Measurements from ENCODE around the gene UNC13B.

Gene UNC13B

DNA sequence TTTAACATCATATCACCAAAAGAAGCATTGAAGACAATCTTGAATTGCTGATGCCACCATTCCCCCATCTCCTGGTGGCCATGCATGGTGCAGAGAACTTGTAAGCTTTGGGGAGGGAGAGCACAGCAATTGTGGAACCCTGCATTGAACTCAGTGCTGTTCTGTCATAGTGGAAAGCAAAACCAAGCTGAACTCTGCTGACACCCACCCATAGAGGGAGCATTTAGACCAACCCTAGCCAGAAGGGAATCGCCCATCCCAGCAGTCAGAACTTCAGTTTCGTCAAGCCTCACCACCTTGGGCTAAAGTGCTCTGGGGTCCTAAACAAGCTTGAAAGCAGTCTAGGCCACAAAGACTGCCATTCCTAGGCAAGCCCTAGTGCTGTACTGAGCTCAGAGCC, 290.7 kb downstream of the UNC13B start:
- no peak for DNase-seq

DNA sequence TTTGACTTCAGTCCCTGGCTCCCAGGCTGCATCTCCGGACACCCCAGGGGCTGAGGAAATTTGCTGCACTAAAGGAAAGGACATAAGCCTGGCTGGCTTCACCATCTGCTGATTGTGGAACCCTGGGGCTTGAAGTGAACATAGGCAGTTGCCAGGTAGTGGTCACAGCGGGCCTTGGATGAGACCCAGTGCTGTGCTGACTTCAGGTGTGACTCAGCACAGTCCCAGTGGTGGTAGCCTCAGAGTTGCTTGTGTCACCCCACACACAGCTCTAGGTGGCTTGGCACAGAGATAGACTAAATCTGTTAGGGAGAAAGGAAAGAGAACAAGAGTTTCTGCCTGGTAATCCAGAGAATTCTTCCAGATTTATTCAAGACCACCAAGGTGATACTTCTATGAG, 292.0 kb downstream of the UNC13B start:
- no peak for DNase-seq
